ENCODE measurements around the gene MBNL1. TPM values are rescaled to one million over a fixed set of nuclear protein-coding genes. Genes with fewer than 3 reads are reported as not detected.

The MBNL1 gene
- total RNA-seq, 1 experiment from 2014 or later: 200 TPM

GRCh38 chr3:152379415-152380042 is 110.8 kb downstream of the MBNL1 start:
- peaks cover 1% of the 10 kb centered on the region in 2 experiments; a peak in 2 of 4 replicates for H3K4me1 ChIP-seq (ENCODE audit: control insufficient read depth in 1 of 2, insufficient read depth in 2 of 2, low read length in 2 of 2)
- no peaks in the 10 kb centered on the region for H3K27me3 ChIP-seq (ENCODE audit: insufficient read depth, low read length)
- H3K9ac ChIP-seq (ENCODE audit: low read length): no peak overlapping the region
- ChIA-PET CTCF (no interaction called here), RAD21 (ENCODE audit: low non-redundant PET in 1 of 2, low total read pairs in 2 of 2, uncharacterized antibody in 2 of 2, unreplicated experiment in 2 of 2) (no interaction called here), POLR2A (no interaction called here)
- no peak overlapping the region for H3K4me2 ChIP-seq (ENCODE audit: low read length)
- DNase-seq (ENCODE audit: low read depth, low spot score) (no peak), ATAC-seq (no peak)
- no TSS peak for BruUV-seq (replicated peaks)
- no peaks in the 10 kb centered on the region for H3K36me3 ChIP-seq (ENCODE audit: control insufficient read depth in 1 of 2, insufficient read depth in 2 of 2, low read length in 2 of 2)
- H3K79me2 ChIP-seq (ENCODE audit: insufficient read depth, low read length): peaks cover 98% of the 10 kb centered on the region
- intact Hi-C loops (cut with micrococcal nuclease): no loop called here
- peaks cover 22% of the 10 kb centered on the region for H4K20me1 ChIP-seq (ENCODE audit: insufficient read depth)
- no peak overlapping the region for H3K4me3 ChIP-seq (replicated peaks in 1 of 2; ENCODE audit: low read depth in 1 of 2, low read length in 2 of 2)
- no peak overlapping the region for H3K27ac ChIP-seq (ENCODE audit: low read depth, low read length)
- no peaks in the 10 kb centered on the region for H3K9me2 ChIP-seq (ENCODE audit: insufficient read depth)
- H3K9me3 ChIP-seq (ENCODE audit: control insufficient read depth in 1 of 2, insufficient read depth in 1 of 2, low read depth in 1 of 2, low read length in 2 of 2): no peaks in the 10 kb centered on the region
- TF ChIP-seq FOSL1 (IDR thresholded peaks at IDR 0.05; ENCODE audit: low read depth): no peak
- no peak for TF ChIP-seq SRF (IDR thresholded peaks at IDR 0.05; ENCODE audit: low read depth)
- TF ChIP-seq SIN3A (IDR thresholded peaks at IDR 0.05; ENCODE audit: low read depth): no peak
- H2AFZ ChIP-seq (ENCODE audit: low read depth, low read length, poor library complexity, severe bottlenecking): no peak overlapping the region

- no TSS peak for BruUV-seq (replicated peaks)
- TF ChIP-seq EGR1 (IDR thresholded peaks at IDR 0.05; ENCODE audit: low read depth) (no peak), YY1 (IDR thresholded peaks at IDR 0.05; ENCODE audit: extremely low read depth, insufficient replicate concordance, low read depth, low read length) (no peak), ELF1 (IDR thresholded peaks at IDR 0.05; ENCODE audit: borderline replicate concordance, low read depth) (no peak), MAX (IDR thresholded peaks at IDR 0.05) (no peak), SIN3A (IDR thresholded peaks at IDR 0.05; ENCODE audit: low read depth) (no peak), EZH2 (IDR thresholded peaks at IDR 0.05) (no peak), ATF3 (IDR thresholded peaks at IDR 0.05) (no peak), EZH2phosphoT487 (IDR thresholded peaks at IDR 0.05; ENCODE audit: borderline replicate concordance) (no peak), RAD21 (IDR thresholded peaks at IDR 0.05; ENCODE audit: low read depth) (no peak), ZBTB33 (IDR thresholded peaks at IDR 0.05; ENCODE audit: extremely low read depth, insufficient replicate concordance, low read length) (no peak), FOSL1 (IDR thresholded peaks at IDR 0.05; ENCODE audit: low read depth) (no peak), CTCF (IDR thresholded peaks at IDR 0.05 in 2 of 3, conservative IDR thresholded peaks at IDR 0.05 in 1 of 3; ENCODE audit: borderline replicate concordance in 1 of 3, insufficient read depth in 1 of 3, low read depth in 2 of 3, low read length in 2 of 3) (no peak), SRF (IDR thresholded peaks at IDR 0.05; ENCODE audit: low read depth) (no peak)
Measured at GRCh38 chr3:152380043-152380442, 111.3 kb downstream of the MBNL1 start.

More at GRCh38 chr3:152380043-152380442, 111.3 kb downstream of the MBNL1 start:
- H3K27me3 ChIP-seq (ENCODE audit: insufficient read depth, low read length): no peaks in the 10 kb centered on the region
- H2AFZ ChIP-seq (ENCODE audit: low read depth, low read length, poor library complexity, severe bottlenecking): no peak overlapping the region
- H4K20me1 ChIP-seq (ENCODE audit: insufficient read depth): peaks cover 22% of the 10 kb centered on the region
- H3K9me2 ChIP-seq (ENCODE audit: insufficient read depth): no peaks in the 10 kb centered on the region
- no peak overlapping the region for H3K27ac ChIP-seq (ENCODE audit: low read depth, low read length)
- no peaks in the 10 kb centered on the region for H3K9me3 ChIP-seq (ENCODE audit: control insufficient read depth in 1 of 2, insufficient read depth in 1 of 2, low read depth in 1 of 2, low read length in 2 of 2)
- intact Hi-C loops (cut with micrococcal nuclease): no loop called here
- H3K79me2 ChIP-seq (ENCODE audit: insufficient read depth, low read length): peaks cover 98% of the 10 kb centered on the region
- H3K36me3 ChIP-seq (ENCODE audit: control insufficient read depth in 1 of 2, insufficient read depth in 2 of 2, low read length in 2 of 2): no peaks in the 10 kb centered on the region
- ChIA-PET CTCF (no interaction called here), POLR2A (no interaction called here), RAD21 (ENCODE audit: low non-redundant PET in 1 of 2, low total read pairs in 2 of 2, uncharacterized antibody in 2 of 2, unreplicated experiment in 2 of 2) (no interaction called here)
- ATAC-seq (no peak), DNase-seq (ENCODE audit: low read depth, low spot score) (no peak)
- no peak overlapping the region for H3K4me3 ChIP-seq (replicated peaks in 1 of 2; ENCODE audit: low read depth in 1 of 2, low read length in 2 of 2)
- H3K4me2 ChIP-seq (ENCODE audit: low read length): no peak overlapping the region
- H3K9ac ChIP-seq (ENCODE audit: low read length): no peak overlapping the region
- no peaks in the 10 kb centered on the region for H3K4me1 ChIP-seq (ENCODE audit: control insufficient read depth in 1 of 2, insufficient read depth in 2 of 2, low read length in 2 of 2)
